K562 (cell line): Measurements from ENCODE around the gene CCDC85B. TPM values are rescaled to one million over a fixed set of nuclear protein-coding genes. Genes with fewer than 3 reads are reported as not detected.

Source experiments
- BMI1 ChIP-seq: fragments of 150-350 bp; IDR thresholded peaks from 2 replicates; pipeline ENCODE4 v1.6.1; 2014; ENCODE audit warnings: low read length
- DNMT1 ChIP-seq: fragments of 450-650 bp; IDR thresholded peaks from 2 replicates; pipeline ENCODE4 v1.6.1; 2016; ENCODE audit warnings: antibody characterized with exemption, mild to moderate bottlenecking
- EGR1 ChIP-seq: fragments of 450-650 bp; conservative IDR thresholded peaks from 2 replicates; pipeline ENCODE4 v1.6.1; 2017; ENCODE audit warnings: mild to moderate bottlenecking
- HNRNPUL1 ChIP-seq: fragments of 200-400 bp; formaldehyde crosslinking; IDR thresholded peaks from 2 replicates; pipeline ENCODE4 v1.6.1; 2017; ENCODE audit warnings: low read length
- LCOR ChIP-seq: sonication (generic); formaldehyde crosslinking; IDR thresholded peaks from 2 replicates; pipeline ENCODE4 v1.8.0; 2022; ENCODE audit warnings: mild to moderate bottlenecking, missing genetic modification reagents
- MTA3 ChIP-seq: fragments of 450-650 bp; formaldehyde crosslinking; IDR thresholded peaks from 2 replicates; pipeline ENCODE4 v1.6.1; 2017; ENCODE audit warnings: mild to moderate bottlenecking, borderline replicate concordance
- NUFIP1 ChIP-seq: fragments of 450-650 bp; IDR thresholded peaks from 2 replicates; pipeline ENCODE4 v1.6.1; 2018; ENCODE audit not compliant: partially characterized antibody
- RBM14 ChIP-seq: fragments of 200-400 bp; formaldehyde crosslinking; IDR thresholded peaks from 2 replicates; pipeline ENCODE4 v1.6.1; 2018; ENCODE audit warnings: low read depth, mild to moderate bottlenecking, low read length, moderate library complexity, borderline replicate concordance; ENCODE audit not compliant: insufficient read depth
- ZFP1 ChIP-seq: fragments of 450-650 bp; formaldehyde crosslinking; IDR thresholded peaks from 2 replicates; pipeline ENCODE4 v1.4.0; 2020; ENCODE audit warnings: mild to moderate bottlenecking, mixed read lengths
- ZNF316 ChIP-seq: fragments of 450-650 bp; IDR thresholded peaks from 2 replicates; pipeline ENCODE4 v1.6.1; 2016
- ZNF699 ChIP-seq: fragments of 250-450 bp; sonication (Bioruptor Pico); IDR thresholded peaks from 2 replicates; pipeline ENCODE4 v1.8.0; 2021; ENCODE audit warnings: mild to moderate bottlenecking, moderate library complexity; ENCODE audit not compliant: insufficient replicate concordance
- polyA plus RNA-seq, 8 experiments: library from polyadenylated mRNA; depleted of rRNA in 4 of 8; stranded (reverse) in 5 of 8; unstranded in 3 of 8; fragments of >200 nt; fragmentation: Nextera tagmentation in 2 of 8; fragmentation: Illumina TruSeq in 1 of 8; extraction: Ambion mirVana in 2 of 8; extraction: Trizol in 1 of 8; gene quantifications; 2 replicates each; pipeline versions ENCODE4 v1.2.1 to v1.2.3, GENCODE V29; 2011 to 2014; ENCODE audit warnings: inconsistent platforms in 1 of 8, missing spikeins in 1 of 8
- total RNA-seq, 7 experiments: library from RNA; depleted of rRNA in 6 of 7; stranded (reverse); fragments of >200 nt in 6 of 7; fragmentation: Illumina TruSeq in 2 of 7; extraction: Trizol in 2 of 7; gene quantifications; 2 replicates each; pipeline versions ENCODE4 v1.2.1 to v1.2.3, GENCODE V29; 2011 to 2021; ENCODE audit warnings: low replicate concordance in 1 of 7
- TF ChIP-seq, protein P1 (sequence below): fragments of 200-800 bp; sonication (Bioruptor generic); IDR thresholded peaks from 2 replicates; pipeline ENCODE4 v1.6.1; 2017; ENCODE audit warnings: missing genetic modification characterization, missing compliant biosample characterization
- TF ChIP-seq, protein P2 (sequence below): fragments of 250-450 bp; sonication (Bioruptor Pico); IDR thresholded peaks from 2 replicates; pipeline ENCODE4 v1.5.0; 2021
- TF ChIP-seq, protein P3 (sequence below): IDR thresholded peaks from 2 replicates; pipeline ENCODE4 v1.6.1; 2011; ENCODE audit warnings: borderline replicate concordance, low read depth, mild to moderate bottlenecking, moderate library complexity, low read length; ENCODE audit not compliant: insufficient read depth, poor library complexity, severe bottlenecking

CCDC85B gene
- total and polyA plus RNA-seq, 9 of the 15 experiments (the other 6 are each of a cell fraction or from before 2014, with no cell fraction given): 0.14 to 138 (median 6.2) TPM

DNA sequence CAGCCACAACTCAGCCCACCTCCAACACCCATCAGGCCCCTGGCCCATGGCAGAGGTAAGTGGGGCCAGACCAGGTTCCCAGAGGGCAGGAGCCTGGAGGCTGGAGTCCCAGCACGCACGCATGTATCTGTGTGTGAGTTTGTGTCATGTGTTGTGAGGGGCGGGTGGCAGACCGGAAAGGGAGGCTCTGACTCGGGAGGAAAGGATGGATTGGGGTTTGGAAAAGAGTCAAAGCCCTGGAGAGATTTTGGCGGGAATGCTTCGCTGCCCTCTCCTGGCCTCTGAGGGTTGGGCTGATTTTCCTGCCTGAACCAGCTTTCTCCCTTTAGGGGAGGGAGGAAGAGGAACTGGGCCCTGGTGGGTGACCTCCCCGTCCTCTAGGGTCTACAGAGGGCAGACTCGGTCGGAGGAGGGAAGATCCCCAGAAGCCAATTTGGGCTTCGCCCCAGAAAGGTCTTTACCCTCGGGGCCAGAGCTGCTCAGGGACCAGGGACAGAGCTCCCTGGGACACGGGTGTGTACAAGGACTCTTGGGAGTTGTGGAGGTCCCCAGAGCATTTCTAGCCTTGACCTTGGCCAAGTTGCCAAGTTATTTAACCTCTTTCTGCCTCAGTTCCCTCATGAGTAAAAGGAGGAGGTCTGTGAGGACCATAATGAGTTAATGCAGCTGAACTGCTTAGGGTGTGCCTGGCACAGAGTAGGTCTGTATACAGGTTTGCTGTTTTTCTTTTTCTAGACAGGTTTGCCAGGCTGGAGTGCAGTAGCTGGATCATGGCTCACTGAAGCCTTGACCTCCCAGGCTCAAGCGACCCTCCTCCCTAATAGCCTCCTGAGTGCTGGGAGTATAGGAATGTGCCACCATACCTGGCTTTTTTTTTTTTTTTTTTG lies 21.5 kb downstream of the CCDC85B start (continued):
- TF ChIP-seq, protein P1, sequence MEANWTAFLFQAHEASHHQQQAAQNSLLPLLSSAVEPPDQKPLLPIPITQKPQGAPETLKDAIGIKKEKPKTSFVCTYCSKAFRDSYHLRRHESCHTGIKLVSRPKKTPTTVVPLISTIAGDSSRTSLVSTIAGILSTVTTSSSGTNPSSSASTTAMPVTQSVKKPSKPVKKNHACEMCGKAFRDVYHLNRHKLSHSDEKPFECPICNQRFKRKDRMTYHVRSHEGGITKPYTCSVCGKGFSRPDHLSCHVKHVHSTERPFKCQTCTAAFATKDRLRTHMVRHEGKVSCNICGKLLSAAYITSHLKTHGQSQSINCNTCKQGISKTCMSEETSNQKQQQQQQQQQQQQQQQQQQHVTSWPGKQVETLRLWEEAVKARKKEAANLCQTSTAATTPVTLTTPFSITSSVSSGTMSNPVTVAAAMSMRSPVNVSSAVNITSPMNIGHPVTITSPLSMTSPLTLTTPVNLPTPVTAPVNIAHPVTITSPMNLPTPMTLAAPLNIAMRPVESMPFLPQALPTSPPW (CRISPR knock-in tag): peak; percentile 48; the same call in 1 of the 2 replicates
- TF ChIP-seq ZFP1 (CRISPR knock-in tag) (no peak), BMI1 (no peak), HNRNPUL1 (no peak), LCOR (peak; percentile 86), MTA3 (0 out of 2 replicates have a peak, but pooled peaks have one; percentile 21), EGR1 (no peak), ZNF316 (no peak), RBM14 (no peak), NUFIP1 (no peak), ZNF699 (no peak), DNMT1 (no peak)
- TF ChIP-seq, protein P2, sequence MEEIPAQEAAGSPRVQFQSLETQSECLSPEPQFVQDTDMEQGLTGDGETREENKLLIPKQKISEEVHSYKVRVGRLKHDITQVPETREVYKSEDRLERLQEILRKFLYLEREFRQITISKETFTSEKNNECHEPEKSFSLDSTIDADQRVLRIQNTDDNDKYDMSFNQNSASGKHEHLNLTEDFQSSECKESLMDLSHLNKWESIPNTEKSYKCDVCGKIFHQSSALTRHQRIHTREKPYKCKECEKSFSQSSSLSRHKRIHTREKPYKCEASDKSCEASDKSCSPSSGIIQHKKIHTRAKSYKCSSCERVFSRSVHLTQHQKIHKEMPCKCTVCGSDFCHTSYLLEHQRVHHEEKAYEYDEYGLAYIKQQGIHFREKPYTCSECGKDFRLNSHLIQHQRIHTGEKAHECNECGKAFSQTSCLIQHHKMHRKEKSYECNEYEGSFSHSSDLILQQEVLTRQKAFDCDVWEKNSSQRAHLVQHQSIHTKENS (CRISPR knock-in tag): no peak
- TF ChIP-seq, protein P3, sequence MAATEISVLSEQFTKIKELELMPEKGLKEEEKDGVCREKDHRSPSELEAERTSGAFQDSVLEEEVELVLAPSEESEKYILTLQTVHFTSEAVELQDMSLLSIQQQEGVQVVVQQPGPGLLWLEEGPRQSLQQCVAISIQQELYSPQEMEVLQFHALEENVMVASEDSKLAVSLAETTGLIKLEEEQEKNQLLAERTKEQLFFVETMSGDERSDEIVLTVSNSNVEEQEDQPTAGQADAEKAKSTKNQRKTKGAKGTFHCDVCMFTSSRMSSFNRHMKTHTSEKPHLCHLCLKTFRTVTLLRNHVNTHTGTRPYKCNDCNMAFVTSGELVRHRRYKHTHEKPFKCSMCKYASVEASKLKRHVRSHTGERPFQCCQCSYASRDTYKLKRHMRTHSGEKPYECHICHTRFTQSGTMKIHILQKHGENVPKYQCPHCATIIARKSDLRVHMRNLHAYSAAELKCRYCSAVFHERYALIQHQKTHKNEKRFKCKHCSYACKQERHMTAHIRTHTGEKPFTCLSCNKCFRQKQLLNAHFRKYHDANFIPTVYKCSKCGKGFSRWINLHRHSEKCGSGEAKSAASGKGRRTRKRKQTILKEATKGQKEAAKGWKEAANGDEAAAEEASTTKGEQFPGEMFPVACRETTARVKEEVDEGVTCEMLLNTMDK: peak; percentile 31
